Transverse colon (tissue), 4 donors: ENCODE results near the gene ZMAT5. TPM values are rescaled to one million over a fixed set of nuclear protein-coding genes. Genes with fewer than 3 reads are reported as not detected.

Experiments
- DNase-seq: peaks from one replicate; pipeline ENCODE4 v3.0.0-alpha.2; 2019
- H3K27ac ChIP-seq, 4 donors: fragments of 200-600 bp; sonication (generic); 2 replicates each; pipeline ENCODE4 v1.5.1; 2016 to 2018; ENCODE audit warnings: inconsistent platforms in 4 of 4
- H3K27me3 ChIP-seq: fragments of 200-600 bp; sonication (generic); 2 replicates; pipeline ENCODE4 v1.5.1; 2017; ENCODE audit warnings: inconsistent platforms
- H3K36me3 ChIP-seq, 4 donors: fragments of 200-600 bp; sonication (generic); 2 replicates each; pipeline ENCODE4 v1.5.1; 2017 to 2019; ENCODE audit warnings: inconsistent platforms in 4 of 4
- H3K4me1 ChIP-seq, 4 donors: fragments of 200-600 bp; sonication (generic); 2 replicates each; pipeline ENCODE4 v1.5.1; 2017 to 2020; ENCODE audit warnings: inconsistent platforms in 4 of 4
- H3K4me3 ChIP-seq, 4 donors: fragments of 200-600 bp; sonication (generic); 1 replicate in 1 of 4; 2 replicates in 3 of 4; pipeline versions ENCODE4 v1.5.1 to v1.6.1; 2017 to 2019; ENCODE audit warnings: inconsistent platforms in 4 of 4
- H3K9me3 ChIP-seq, 2 donors: fragments of 200-600 bp; sonication (generic); 2 replicates each; pipeline ENCODE4 v1.5.1; 2017 to 2019; ENCODE audit warnings: inconsistent platforms in 2 of 2
- EP300 ChIP-seq: sonication (generic); formaldehyde crosslinking; IDR thresholded peaks from one replicate; pipeline ENCODE4 v1.6.1; 2017; ENCODE audit warnings: antibody characterized with exemption, low read depth
- POLR2A ChIP-seq: fragments of 450-650 bp; IDR thresholded peaks from one replicate; pipeline ENCODE4 v1.6.1; 2016; ENCODE audit warnings: antibody characterized with exemption, mild to moderate bottlenecking, moderate library complexity
- POLR2AphosphoS5 ChIP-seq, 3 donors: sonication (generic); formaldehyde crosslinking; IDR thresholded peaks; one replicate each; pipeline ENCODE4 v1.6.1; 2016; ENCODE audit warnings: antibody characterized with exemption in 3 of 3
- WGBS, 2 donors: methylation state at CpG; one replicate each; pipeline ENCODE4 v1.1.5; 2018; ENCODE audit warnings: low coverage in 1 of 2; 5-methylcytosine and 5-hydroxymethylcytosine counted together
- in situ Hi-C, 4 donors: fragments of 200-750 bp; cut with MboI; loops; one replicate each; pipeline versions ENCODE4 v1.15.0 to v1.15.1; 2017; ENCODE audit warnings: low sequenced_read_pairs in 3 of 4, low pct_ligation_motif_present in 1 of 4, low pct_unique_long_range_greater_than_20kb in 1 of 4
- intact Hi-C: fragments of 100-400 bp; cut with DNase I; formaldehyde crosslinking; loops from one replicate; pipeline ENCODE4 v1.15.1; 2023; ENCODE audit warnings: low total_unique reads
- total RNA-seq, 4 donors: library from RNA; depleted of rRNA; stranded (reverse); fragments of >200 nt; gene quantifications; one replicate each; pipeline ENCODE4 v1.1.0, GENCODE V29; 2016
- TF ChIP-seq, protein P1 (sequence below), 5 experiments: fragments of 200-600 bp in 3 of 5; fragments of 450-650 bp in 2 of 5; sonication (generic) in 3 of 5; IDR thresholded peaks; 1 replicate in 2 of 5; 2 replicates in 3 of 5; pipeline ENCODE4 v1.5.1; 2016 to 2017; ENCODE audit warnings: antibody characterized with exemption in 5 of 5, inconsistent platforms in 3 of 5, mild to moderate bottlenecking in 2 of 5, moderate library complexity in 1 of 5

Gene ZMAT5
- total RNA-seq, 4 donors from 2014 or later = 13.8 to 20.2 (median 19.1) TPM; not detected in 1

DNA sequence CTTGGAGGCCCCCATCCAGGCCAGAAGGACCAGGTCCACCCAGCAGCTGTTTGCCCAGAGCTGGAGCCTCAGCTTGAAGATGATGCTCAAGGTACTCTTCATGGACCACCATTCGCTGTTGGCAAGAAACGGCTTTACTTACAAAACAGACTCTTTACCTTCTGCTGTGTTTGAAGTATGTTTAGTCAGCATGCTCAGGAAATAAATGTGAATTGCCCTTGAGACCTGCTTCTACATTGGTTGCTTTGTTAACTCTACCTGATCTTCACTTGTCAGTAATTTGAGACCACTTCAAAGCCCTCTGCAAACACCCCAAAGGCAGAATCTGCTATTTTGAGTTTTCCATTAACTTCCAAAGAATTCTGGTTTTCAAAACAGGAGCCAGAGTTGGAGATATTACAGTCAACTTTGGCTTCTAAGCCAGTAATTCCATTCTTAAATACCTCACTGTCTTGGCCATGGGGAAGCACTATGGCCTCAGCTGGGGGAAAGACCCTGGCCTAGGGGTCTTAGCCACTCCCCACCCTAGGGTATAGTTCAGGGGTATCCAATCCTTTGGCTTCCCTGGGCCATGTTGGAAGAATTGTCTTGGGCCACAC, 3.0 kb upstream of the ZMAT5 start:
- peaks cover 16 to 25% (median 20%) of the 10 kb centered on the region in 4 donors for H3K4me1 ChIP-seq
- 87% methylated on average over 2 of the region's 2 CpGs; no CpG with 5 or more reads in 1 of the 2 donors for WGBS, 2 donors
- intact Hi-C loops = no loop called here

DNA sequence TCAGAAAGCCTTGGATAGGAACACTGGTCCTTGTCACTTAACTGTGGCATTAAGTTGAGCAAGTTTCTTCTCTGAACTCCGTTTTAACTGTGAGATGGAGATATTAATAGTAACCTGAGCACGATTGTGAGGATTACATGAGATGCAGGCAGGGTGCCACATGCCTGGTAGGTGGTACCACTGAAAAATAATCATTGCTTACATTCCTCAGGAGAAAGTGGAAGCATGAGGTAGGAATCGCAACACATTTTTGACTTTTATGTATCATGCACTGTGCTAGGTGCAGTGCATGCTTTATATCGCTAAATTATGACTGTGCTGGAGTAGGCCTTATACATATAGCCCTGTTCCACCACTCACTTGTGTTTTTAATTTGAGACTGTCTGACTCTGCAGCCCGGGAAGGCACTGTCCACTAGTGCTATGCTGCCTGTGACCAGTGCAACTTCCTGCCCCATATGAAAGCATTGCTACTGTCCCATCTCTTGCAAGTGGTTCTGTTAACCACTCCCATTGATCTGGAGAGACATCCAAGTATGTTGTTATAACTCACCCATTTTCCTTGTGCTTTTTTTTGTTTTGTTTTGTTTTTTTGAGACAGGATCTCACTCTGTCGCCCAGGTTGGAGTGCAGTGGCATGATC, 1.4 kb upstream of the ZMAT5 start:
- Histone ChIP-seq H3K27me3 (no peaks in the 10 kb centered on the region), H3K4me3 (peak overlapping the region; percentile 47 to 78 (median 73)), H3K9me3 (no peaks in the 10 kb centered on the region), H3K4me1 (peaks cover 16 to 25% (median 20%) of the 10 kb centered on the region in 4 donors), H3K36me3 (peaks cover 0 to 11% (median 6%) of the 10 kb centered on the region in 4 donors), H3K27ac (peak overlapping the region; percentile 86 to 90 (median 88))
- DNase-seq = no peak
- WGBS, 2 donors = 35 to 80% methylated on average over 1 to 6 of the region's 6 CpGs
- TF ChIP-seq, protein P1, sequence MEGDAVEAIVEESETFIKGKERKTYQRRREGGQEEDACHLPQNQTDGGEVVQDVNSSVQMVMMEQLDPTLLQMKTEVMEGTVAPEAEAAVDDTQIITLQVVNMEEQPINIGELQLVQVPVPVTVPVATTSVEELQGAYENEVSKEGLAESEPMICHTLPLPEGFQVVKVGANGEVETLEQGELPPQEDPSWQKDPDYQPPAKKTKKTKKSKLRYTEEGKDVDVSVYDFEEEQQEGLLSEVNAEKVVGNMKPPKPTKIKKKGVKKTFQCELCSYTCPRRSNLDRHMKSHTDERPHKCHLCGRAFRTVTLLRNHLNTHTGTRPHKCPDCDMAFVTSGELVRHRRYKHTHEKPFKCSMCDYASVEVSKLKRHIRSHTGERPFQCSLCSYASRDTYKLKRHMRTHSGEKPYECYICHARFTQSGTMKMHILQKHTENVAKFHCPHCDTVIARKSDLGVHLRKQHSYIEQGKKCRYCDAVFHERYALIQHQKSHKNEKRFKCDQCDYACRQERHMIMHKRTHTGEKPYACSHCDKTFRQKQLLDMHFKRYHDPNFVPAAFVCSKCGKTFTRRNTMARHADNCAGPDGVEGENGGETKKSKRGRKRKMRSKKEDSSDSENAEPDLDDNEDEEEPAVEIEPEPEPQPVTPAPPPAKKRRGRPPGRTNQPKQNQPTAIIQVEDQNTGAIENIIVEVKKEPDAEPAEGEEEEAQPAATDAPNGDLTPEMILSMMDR (IDR thresholded peaks at IDR 0.05) = no peak
- TF ChIP-seq POLR2AphosphoS5 (IDR thresholded peaks at IDR 0.05) (no peak), POLR2A (no peak), EP300 (no peak)
- intact Hi-C loops = no loop called here
- in situ Hi-C loops = no loop called here

More for the DNA sequence above, 3.0 kb upstream of the ZMAT5 start:
- Histone ChIP-seq H3K36me3 (peaks cover 0 to 11% (median 6%) of the 10 kb centered on the region in 4 donors), H3K27ac (no peak overlapping the region), H3K9me3 (no peaks in the 10 kb centered on the region), H3K4me3 (no peak overlapping the region), H3K27me3 (no peaks in the 10 kb centered on the region)
- in situ Hi-C loops = no loop called here
- TF ChIP-seq EP300 = no peak
- TF ChIP-seq POLR2AphosphoS5 (IDR thresholded peaks at IDR 0.05) = no peak
- no peak for TF ChIP-seq POLR2A
- TF ChIP-seq, protein P1 (IDR thresholded peaks at IDR 0.05) = no peak
- no peak for DNase-seq

DNA sequence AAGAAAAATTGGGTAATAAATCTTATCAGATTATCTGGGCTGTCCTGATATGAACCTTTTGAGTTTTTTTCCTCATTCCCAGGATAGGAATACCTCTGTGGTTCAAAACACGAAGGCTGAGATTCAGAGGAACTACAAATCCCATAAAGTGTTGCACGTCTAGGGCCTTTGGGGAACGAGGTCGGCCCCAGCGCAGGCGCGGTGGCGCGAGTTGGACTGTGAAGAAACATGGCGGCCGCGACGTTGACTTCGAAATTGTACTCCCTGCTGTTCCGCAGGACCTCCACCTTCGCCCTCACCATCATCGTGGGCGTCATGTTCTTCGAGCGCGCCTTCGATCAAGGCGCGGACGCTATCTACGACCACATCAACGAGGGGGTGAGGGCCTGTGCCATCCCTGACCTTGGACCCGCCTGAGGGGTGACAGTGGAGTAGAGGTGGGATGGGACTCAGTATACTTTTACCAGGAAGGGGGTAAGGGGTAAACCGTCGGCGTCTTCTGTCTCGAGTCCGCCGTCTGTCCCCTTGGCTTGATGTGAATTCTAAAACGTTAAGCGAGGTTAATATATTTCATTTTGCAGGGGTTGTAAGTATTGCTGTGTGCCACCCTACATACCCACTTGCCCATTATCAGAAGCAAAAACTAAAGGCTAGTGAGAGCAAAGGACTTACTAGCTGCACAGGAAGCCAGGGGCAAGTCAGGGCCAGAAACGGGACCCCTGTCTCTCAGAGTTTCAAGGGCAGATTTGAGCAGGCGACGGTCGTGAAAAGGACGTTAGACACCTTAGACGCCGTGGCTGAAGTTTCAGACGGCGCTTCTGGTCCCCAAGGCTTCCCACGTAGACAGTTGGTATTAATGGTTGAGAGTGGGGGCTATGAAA, 604 bp upstream of the ZMAT5 start, which contains the start of gene UQCR10:
TSS of gene UQCR10 (plus strand) at position 199 of the 881 bp plus-strand sequence. CDS start at position 229, 30 bp downstream.
- no peaks in the 10 kb centered on the region for H3K9me3 ChIP-seq
- H3K27me3 ChIP-seq = no peaks in the 10 kb centered on the region
- in situ Hi-C loops = no loop called here
- peaks cover 16 to 25% (median 20%) of the 10 kb centered on the region in 4 donors for H3K4me1 ChIP-seq
- H3K36me3 ChIP-seq = peaks cover 0 to 11% (median 6%) of the 10 kb centered on the region in 4 donors
- DNase-seq = peak; percentile 93
- intact Hi-C loops = no loop called here
- TF ChIP-seq POLR2A = no peak
- TF ChIP-seq, protein P1 (IDR thresholded peaks at IDR 0.05) = peak in 1 of 5 experiments; percentile 10
- peak; percentile 78 to 83 (median 80) for TF ChIP-seq POLR2AphosphoS5 (IDR thresholded peaks at IDR 0.05)
- no peak for TF ChIP-seq EP300
- 0 to 1% methylated on average over 2 to 44 of the region's 46 CpGs for WGBS, 2 donors
- peak within 1 kb of the TSS; percentile 69 to 78 (median 76) for H3K4me3 ChIP-seq
- peak within 1 kb of the TSS; percentile 86 to 90 (median 88) for H3K27ac ChIP-seq
